ENCODE data around the gene STK24.

The STK24 gene

DNA sequence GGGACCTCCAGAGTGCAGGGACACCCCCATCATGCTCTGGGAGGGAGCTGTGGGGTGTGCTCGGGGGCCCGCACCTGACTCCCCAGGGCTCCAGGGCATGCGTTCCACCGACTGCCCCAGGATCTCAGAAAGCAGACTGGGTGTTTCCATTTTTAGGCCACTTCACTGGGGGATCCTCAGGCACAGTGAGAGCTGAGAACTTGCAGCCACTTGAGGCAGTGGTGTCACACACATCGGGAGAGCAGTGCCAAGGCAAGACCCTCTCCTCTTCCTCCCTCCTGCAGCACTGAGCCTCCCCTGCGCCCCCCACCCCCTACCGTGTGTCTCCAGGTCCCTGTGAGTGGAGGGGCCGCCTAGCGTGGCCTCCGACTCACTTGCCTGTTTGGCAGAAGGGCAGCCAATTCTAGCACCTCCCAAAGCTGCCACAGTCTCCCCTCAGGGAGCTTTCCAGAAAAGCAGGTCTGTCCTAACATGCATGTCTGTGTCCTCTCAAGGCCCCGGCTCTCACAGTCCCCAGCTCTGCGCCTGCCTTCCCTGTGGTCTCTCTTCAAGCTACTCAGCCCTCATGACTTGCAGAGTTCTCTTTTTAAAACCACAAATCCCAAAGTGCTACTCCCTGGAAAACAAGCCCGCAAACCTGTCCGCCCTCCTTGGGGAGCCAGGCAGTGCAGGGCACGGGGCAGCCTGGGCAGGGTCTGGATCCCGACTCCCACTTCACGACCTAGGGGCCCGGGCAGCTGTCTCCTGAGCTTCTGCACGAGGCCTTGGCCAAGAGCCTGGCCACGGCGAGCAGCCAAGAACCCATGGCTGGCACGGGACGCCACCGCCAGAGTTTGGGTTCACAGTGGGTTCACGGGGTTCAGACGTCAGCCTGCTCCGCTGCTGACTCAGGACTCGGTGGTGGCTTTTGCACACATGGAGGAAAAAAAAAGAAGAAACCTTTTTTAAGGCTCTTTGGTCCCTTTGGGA, 94.1 kb downstream of the STK24 start:
- TF ChIP-seq, protein P1, sequence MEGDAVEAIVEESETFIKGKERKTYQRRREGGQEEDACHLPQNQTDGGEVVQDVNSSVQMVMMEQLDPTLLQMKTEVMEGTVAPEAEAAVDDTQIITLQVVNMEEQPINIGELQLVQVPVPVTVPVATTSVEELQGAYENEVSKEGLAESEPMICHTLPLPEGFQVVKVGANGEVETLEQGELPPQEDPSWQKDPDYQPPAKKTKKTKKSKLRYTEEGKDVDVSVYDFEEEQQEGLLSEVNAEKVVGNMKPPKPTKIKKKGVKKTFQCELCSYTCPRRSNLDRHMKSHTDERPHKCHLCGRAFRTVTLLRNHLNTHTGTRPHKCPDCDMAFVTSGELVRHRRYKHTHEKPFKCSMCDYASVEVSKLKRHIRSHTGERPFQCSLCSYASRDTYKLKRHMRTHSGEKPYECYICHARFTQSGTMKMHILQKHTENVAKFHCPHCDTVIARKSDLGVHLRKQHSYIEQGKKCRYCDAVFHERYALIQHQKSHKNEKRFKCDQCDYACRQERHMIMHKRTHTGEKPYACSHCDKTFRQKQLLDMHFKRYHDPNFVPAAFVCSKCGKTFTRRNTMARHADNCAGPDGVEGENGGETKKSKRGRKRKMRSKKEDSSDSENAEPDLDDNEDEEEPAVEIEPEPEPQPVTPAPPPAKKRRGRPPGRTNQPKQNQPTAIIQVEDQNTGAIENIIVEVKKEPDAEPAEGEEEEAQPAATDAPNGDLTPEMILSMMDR (IDR thresholded peaks at IDR 0.05): no peak
- no peaks in the 10 kb centered on the region for H3K27me3 ChIP-seq
- H3K4me1 ChIP-seq (ENCODE audit: control insufficient read depth in 1 of 2, insufficient read depth in 1 of 2, low read depth in 1 of 2, low read length in 1 of 2): peaks cover 28 to 33% of the 10 kb centered on the region in 2 experiments
- H3K4me3 ChIP-seq (ENCODE audit: low read depth in 1 of 2, low read length in 1 of 2): no peak overlapping the region
- peaks cover 9% of the 10 kb centered on the region for H3K36me3 ChIP-seq
- H3K9me3 ChIP-seq: no peaks in the 10 kb centered on the region
- H3K27ac ChIP-seq: no peak overlapping the region

DNA sequence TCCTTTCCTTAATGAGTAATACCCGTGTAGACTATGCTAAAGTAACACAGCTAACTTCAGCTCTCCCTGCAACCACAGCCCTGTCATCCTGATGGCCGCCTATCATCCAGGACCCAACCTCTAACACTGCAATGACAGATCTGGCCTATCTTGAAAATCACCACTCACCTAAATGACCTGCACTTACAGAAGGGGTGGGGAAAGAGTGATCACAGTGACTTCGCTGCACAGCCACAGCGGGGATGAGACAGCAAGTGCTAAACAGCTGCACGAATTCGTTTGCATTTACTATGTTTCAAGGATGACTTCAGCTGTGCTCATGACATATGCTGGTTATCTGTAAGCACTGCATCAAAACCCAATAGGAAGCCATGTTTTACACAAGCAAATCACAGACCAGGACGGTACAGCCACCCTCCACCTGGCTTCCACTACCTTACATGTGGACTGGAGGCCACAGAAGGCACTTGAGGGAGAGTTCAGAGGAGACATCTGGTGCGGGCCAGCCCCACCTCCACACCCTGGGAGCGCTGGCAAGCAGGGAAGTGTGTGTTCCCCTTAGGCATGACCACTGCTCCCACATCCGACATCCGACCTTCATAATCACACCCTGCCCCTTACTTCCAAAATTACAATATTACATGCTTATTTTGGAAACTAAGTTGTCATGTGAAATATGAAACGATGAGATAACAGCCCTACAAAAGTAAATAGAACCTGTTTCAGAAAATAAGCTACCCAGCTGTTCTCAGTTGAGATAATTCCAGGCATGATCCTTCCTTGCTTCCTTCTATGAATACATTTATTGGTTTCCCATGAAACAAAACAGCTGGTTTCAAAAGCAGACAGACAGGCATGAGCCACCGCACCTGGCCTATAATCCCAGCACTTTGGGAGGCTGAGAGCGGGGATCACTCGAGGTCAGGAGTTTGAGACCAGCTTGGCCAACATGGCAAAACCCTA, 95.7 kb downstream of the STK24 start:
- TF ChIP-seq, protein P1 (IDR thresholded peaks at IDR 0.05): no peak
- no peaks in the 10 kb centered on the region for H3K9me3 ChIP-seq
- no peak overlapping the region for H3K4me3 ChIP-seq (ENCODE audit: low read depth in 1 of 2, low read length in 1 of 2)
- H3K27me3 ChIP-seq: no peaks in the 10 kb centered on the region
- H3K4me1 ChIP-seq (ENCODE audit: control insufficient read depth in 1 of 2, insufficient read depth in 1 of 2, low read depth in 1 of 2, low read length in 1 of 2): peaks cover 34 to 38% of the 10 kb centered on the region in 2 experiments
- peaks cover 9% of the 10 kb centered on the region for H3K36me3 ChIP-seq
- H3K27ac ChIP-seq: no peak overlapping the region

- H3K27ac ChIP-seq: no peak overlapping the region
- TF ChIP-seq, protein P1 (IDR thresholded peaks at IDR 0.05): no peak
- H3K9me3 ChIP-seq: no peaks in the 10 kb centered on the region
- peaks cover 28 to 33% of the 10 kb centered on the region in 2 experiments for H3K4me1 ChIP-seq (ENCODE audit: control insufficient read depth in 1 of 2, insufficient read depth in 1 of 2, low read depth in 1 of 2, low read length in 1 of 2)
- no peak overlapping the region for H3K4me3 ChIP-seq (ENCODE audit: low read depth in 1 of 2, low read length in 1 of 2)
- H3K27me3 ChIP-seq: no peaks in the 10 kb centered on the region
- peaks cover 15% of the 10 kb centered on the region for H3K36me3 ChIP-seq
These were observed 97.4 kb downstream of the STK24 start for GRCh38 chr13:98479496-98480003.

DNA sequence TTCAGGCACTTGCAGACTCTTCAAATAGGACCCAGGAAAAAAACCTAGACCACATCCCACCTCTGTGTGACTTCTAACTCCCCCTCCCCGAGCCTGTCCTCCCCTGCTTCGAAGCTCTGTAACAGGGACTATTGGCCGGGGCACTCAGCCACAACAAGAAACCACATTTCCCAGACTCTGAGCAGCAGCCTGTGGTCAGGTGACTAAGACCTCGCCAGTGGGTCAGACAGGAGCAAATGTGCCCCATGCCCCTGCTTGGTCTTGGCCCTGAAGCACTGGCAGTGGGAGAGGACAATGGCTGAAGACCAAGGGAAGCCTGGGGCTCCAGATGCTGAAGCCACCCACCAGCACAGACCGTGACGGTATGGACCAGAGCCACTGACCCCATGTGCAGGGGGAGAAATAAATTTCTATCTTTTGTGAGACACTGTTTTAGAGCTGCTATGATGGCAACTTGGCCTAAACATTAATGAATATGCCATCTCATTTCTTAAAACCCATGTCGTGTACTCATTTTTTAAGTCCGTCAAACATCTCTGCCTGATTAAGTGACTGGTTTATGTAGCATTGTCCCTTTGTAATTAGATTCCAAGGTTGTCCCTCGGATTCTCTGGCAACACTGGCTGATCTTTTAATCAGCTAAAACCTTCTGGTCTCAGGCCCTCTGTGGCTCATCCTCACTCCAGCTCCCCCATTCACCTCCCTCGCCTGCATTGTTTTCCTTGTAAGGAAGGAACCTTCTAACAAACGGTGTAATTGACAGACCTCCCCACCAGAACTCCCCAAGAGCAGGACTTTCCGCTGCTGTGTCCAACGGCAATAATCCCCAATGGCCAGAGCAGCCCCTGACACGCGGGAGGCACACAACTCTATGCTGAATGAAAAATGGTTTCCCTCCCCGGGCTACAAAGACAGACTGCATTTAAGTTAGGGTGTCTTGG, 98.4 kb downstream of the STK24 start:
- Histone ChIP-seq H3K9me3 (no peaks in the 10 kb centered on the region), H3K4me1 (ENCODE audit: control insufficient read depth in 1 of 2, insufficient read depth in 1 of 2, low read depth in 1 of 2, low read length in 1 of 2) (peaks cover 19 to 25% of the 10 kb centered on the region in 2 experiments), H3K27ac (no peak overlapping the region), H3K4me3 (ENCODE audit: low read depth in 1 of 2, low read length in 1 of 2) (no peak overlapping the region), H3K36me3 (peaks cover 26% of the 10 kb centered on the region), H3K27me3 (no peaks in the 10 kb centered on the region)
- TF ChIP-seq, protein P1 (IDR thresholded peaks at IDR 0.05): no peak
